BLaER1 treated with 17β-estradiol and CSF1 and Interleukin-3, amounts not matched to agents 10 nM and 100 nM (cell line): ENCODE measurements around the gene CHAC1.

Experiments
- H3K27ac ChIP-seq, 11 experiments: shearing (Covaris generic); formaldehyde crosslinking; 2 replicates each; pipeline ENCODE4 v1.8.1; 2022
- H3K27me3 ChIP-seq, 11 experiments: shearing (Covaris generic); formaldehyde crosslinking; 2 replicates each; pipeline ENCODE4 v1.8.1; 2022
- H3K36me3 ChIP-seq, 11 experiments: shearing (Covaris generic); formaldehyde crosslinking; 2 replicates each; pipeline ENCODE4 v1.8.1; 2022
- H3K4me1 ChIP-seq, 10 experiments: shearing (Covaris generic); formaldehyde crosslinking; 2 replicates each; pipeline ENCODE4 v1.8.1; 2022
- H3K4me2 ChIP-seq, 11 experiments: shearing (Covaris generic); formaldehyde crosslinking; 2 replicates each; pipeline ENCODE4 v1.8.1; 2022
- H3K4me3 ChIP-seq, 10 experiments: shearing (Covaris generic); formaldehyde crosslinking; 2 replicates each; pipeline ENCODE4 v1.8.1; 2022
- H3K9ac ChIP-seq, 11 experiments: shearing (Covaris generic); formaldehyde crosslinking; 2 replicates each; pipeline ENCODE4 v1.8.1; 2022
- H3K9me3 ChIP-seq, 11 experiments: shearing (Covaris generic); formaldehyde crosslinking; replicated peaks in 1 of 11; 2 replicates each; pipeline ENCODE4 v1.8.1; 2022
- H4K20me1 ChIP-seq, 11 experiments: shearing (Covaris generic); formaldehyde crosslinking; 2 replicates each; pipeline ENCODE4 v1.8.1; 2022
- Cebpa-rat ChIP-seq, 11 experiments: shearing (Covaris generic); IDR thresholded peaks; 2 replicates each; pipeline ENCODE4 v1.8.1; 2022

CHAC1 gene

GRCh38 chr15:40911141-40911540 lies 42.1 kb upstream of the CHAC1 start:
- no peaks in the 10 kb centered on the region for H3K9me3 ChIP-seq
- H3K4me1 ChIP-seq, result peaks cover 73 to 97% (median 93%) of the 10 kb centered on the region in 10 experiments
- no peaks in the 10 kb centered on the region; a peak in 1 of 22 replicates for H3K27me3 ChIP-seq
- peak overlapping the region; percentile 40 to 98 (median 95); a peak in 21 of 22 replicates for H3K27ac ChIP-seq
- peak overlapping the region; percentile 37 to 90 (median 76); a peak in 21 of 22 replicates for H3K9ac ChIP-seq
- peak overlapping the region; percentile 94 to 99 (median 98) for H3K4me2 ChIP-seq
- no peaks in the 10 kb centered on the region for H3K36me3 ChIP-seq
- H3K4me3 ChIP-seq, result peak overlapping the region in 4 of 10 experiments; percentile 6 to 26 (median 18); a peak in 4 of 20 replicates
- no peak for TF ChIP-seq Cebpa-rat (IDR thresholded peaks at IDR 0.05)
- H4K20me1 ChIP-seq, result peaks cover 0 to 5% (median 0%) of the 10 kb centered on the region in 11 experiments; a peak in 4 of 22 replicates

- Histone ChIP-seq H3K27me3 (peaks cover 0 to 5% (median 0%) of the 10 kb centered on the region in 11 experiments; a peak in 3 of 22 replicates), H4K20me1 (no peaks in the 10 kb centered on the region), H3K9me3 (no peaks in the 10 kb centered on the region), H3K9ac (peak overlapping the region in 9 of 11 experiments; percentile 55 to 90 (median 83); a peak in 15 of 22 replicates), H3K4me2 (peak overlapping the region; percentile 94 to 99 (median 98); a peak in 21 of 22 replicates), H3K4me1 (peaks cover 67 to 97% (median 92%) of the 10 kb centered on the region in 10 experiments), H3K27ac (peak overlapping the region in 9 of 11 experiments; percentile 86 to 98 (median 95); a peak in 19 of 22 replicates), H3K36me3 (no peaks in the 10 kb centered on the region), H3K4me3 (no peak overlapping the region)
- no peak for TF ChIP-seq Cebpa-rat (IDR thresholded peaks at IDR 0.05)
Measured at GRCh38 chr15:40911693-40912092, 41.6 kb upstream of the CHAC1 start.

GRCh38 chr15:40912478-40912877 lies 40.8 kb upstream of the CHAC1 start:
- no peaks in the 10 kb centered on the region for H3K9me3 ChIP-seq
- 0 out of 22 replicates have a peak overlapping the region, but pooled peaks of 1 of the 11 experiments have one; percentile 12 for H3K9ac ChIP-seq
- H3K4me1 ChIP-seq, result peaks cover 59 to 97% (median 91%) of the 10 kb centered on the region in 10 experiments
- H3K4me3 ChIP-seq, result no peak overlapping the region
- no peaks in the 10 kb centered on the region for H3K36me3 ChIP-seq
- no peaks in the 10 kb centered on the region for H4K20me1 ChIP-seq
- peaks cover 0 to 12% (median 1%) of the 10 kb centered on the region in 11 experiments; a peak in 5 of 22 replicates for H3K27me3 ChIP-seq
- H3K4me2 ChIP-seq, result peak overlapping the region; percentile 38 to 99 (median 98); a peak in 21 of 22 replicates
- no peak for TF ChIP-seq Cebpa-rat (IDR thresholded peaks at IDR 0.05)
- peak overlapping the region in 7 of 11 experiments; percentile 35 to 97 (median 95); a peak in 8 of 22 replicates for H3K27ac ChIP-seq

GRCh38 chr15:40914013-40914412 lies 39.3 kb upstream of the CHAC1 start:
- no peak for TF ChIP-seq Cebpa-rat (IDR thresholded peaks at IDR 0.05)
- H3K4me1 ChIP-seq, result peaks cover 51 to 95% (median 89%) of the 10 kb centered on the region in 10 experiments

GRCh38 chr15:40914486-40914885 lies 38.8 kb upstream of the CHAC1 start:
- Histone ChIP-seq H3K36me3 (no peaks in the 10 kb centered on the region), H3K4me2 (peak overlapping the region in 10 of 11 experiments; percentile 15 to 56 (median 38); a peak in 19 of 22 replicates), H3K9ac (peak overlapping the region in 2 of 11 experiments; percentile 3 to 33; a peak in 1 of 22 replicates), H3K27ac (peak overlapping the region in 3 of 11 experiments; percentile 10 to 36 (median 14); a peak in 4 of 22 replicates), H3K9me3 (no peaks in the 10 kb centered on the region), H3K27me3 (peaks cover 0 to 14% (median 3%) of the 10 kb centered on the region in 11 experiments; a peak in 5 of 22 replicates), H4K20me1 (no peaks in the 10 kb centered on the region), H3K4me1 (peaks cover 46 to 90% (median 84%) of the 10 kb centered on the region in 10 experiments), H3K4me3 (no peak overlapping the region)
- TF ChIP-seq Cebpa-rat (IDR thresholded peaks at IDR 0.05), result no peak

More at GRCh38 chr15:40914013-40914412, 39.3 kb upstream of the CHAC1 start:
- H3K9ac ChIP-seq, result no peak overlapping the region; a peak in 1 of 22 replicates
- H3K27me3 ChIP-seq, result peaks cover 0 to 14% (median 3%) of the 10 kb centered on the region in 11 experiments; a peak in 5 of 22 replicates
- H3K36me3 ChIP-seq, result no peaks in the 10 kb centered on the region
- H3K27ac ChIP-seq, result peak overlapping the region in 1 of 11 experiments; percentile 16; a peak in 1 of 22 replicates
- no peaks in the 10 kb centered on the region for H4K20me1 ChIP-seq
- peak overlapping the region in 5 of 11 experiments; percentile 26 to 56 (median 50); a peak in 6 of 22 replicates for H3K4me2 ChIP-seq
- no peaks in the 10 kb centered on the region for H3K9me3 ChIP-seq
- no peak overlapping the region for H3K4me3 ChIP-seq

GRCh38 chr15:40915116-40915661 lies 38.1 kb upstream of the CHAC1 start:
- Histone ChIP-seq H3K27ac (peak overlapping the region in 3 of 11 experiments; percentile 3 to 19 (median 10); a peak in 4 of 22 replicates), H3K4me2 (peak overlapping the region in 10 of 11 experiments; percentile 15 to 56 (median 38); a peak in 19 of 22 replicates), H3K9me3 (no peaks in the 10 kb centered on the region), H3K4me1 (peaks cover 39 to 83% (median 77%) of the 10 kb centered on the region in 10 experiments), H3K9ac (peak overlapping the region in 4 of 11 experiments; percentile 3 to 33 (median 16); a peak in 1 of 22 replicates), H4K20me1 (no peaks in the 10 kb centered on the region), H3K4me3 (no peak overlapping the region), H3K36me3 (no peaks in the 10 kb centered on the region), H3K27me3 (peaks cover 0 to 14% (median 3%) of the 10 kb centered on the region in 11 experiments; a peak in 5 of 22 replicates)
- no peak for TF ChIP-seq Cebpa-rat (IDR thresholded peaks at IDR 0.05)

- no peak overlapping the region for H3K4me3 ChIP-seq
- TF ChIP-seq Cebpa-rat (IDR thresholded peaks at IDR 0.05), result no peak
- H3K4me2 ChIP-seq, result peak overlapping the region in 10 of 11 experiments; percentile 15 to 56 (median 38); a peak in 17 of 22 replicates
- no peaks in the 10 kb centered on the region for H3K9me3 ChIP-seq
- peak overlapping the region in 1 of 11 experiments; percentile 15; a peak in 2 of 22 replicates for H3K9ac ChIP-seq
- peak overlapping the region in 3 of 11 experiments; percentile 3 to 19 (median 4); a peak in 3 of 22 replicates for H3K27ac ChIP-seq
- H3K36me3 ChIP-seq, result no peaks in the 10 kb centered on the region
- peaks cover 0 to 14% (median 3%) of the 10 kb centered on the region in 11 experiments; a peak in 5 of 22 replicates for H3K27me3 ChIP-seq
- no peaks in the 10 kb centered on the region for H4K20me1 ChIP-seq
- H3K4me1 ChIP-seq, result peaks cover 34 to 78% (median 73%) of the 10 kb centered on the region in 10 experiments
Measured at GRCh38 chr15:40915679-40916078, 37.6 kb upstream of the CHAC1 start.

GRCh38 chr15:40917585-40917984 lies 35.7 kb upstream of the CHAC1 start:
- peaks cover 23 to 67% (median 61%) of the 10 kb centered on the region in 10 experiments for H3K4me1 ChIP-seq
- peak overlapping the region in 8 of 11 experiments; percentile 3 to 52 (median 30); a peak in 9 of 22 replicates for H3K9ac ChIP-seq
- H3K27ac ChIP-seq, result peak overlapping the region in 6 of 11 experiments; percentile 7 to 51 (median 25); a peak in 4 of 22 replicates
- H3K9me3 ChIP-seq, result no peaks in the 10 kb centered on the region
- no peak for TF ChIP-seq Cebpa-rat (IDR thresholded peaks at IDR 0.05)
- no peak overlapping the region for H3K4me3 ChIP-seq
- H3K27me3 ChIP-seq, result peaks cover 0 to 16% (median 3%) of the 10 kb centered on the region in 11 experiments; a peak in 7 of 22 replicates
- no peaks in the 10 kb centered on the region for H4K20me1 ChIP-seq
- peak overlapping the region; percentile 57 to 92 (median 70); a peak in 21 of 22 replicates for H3K4me2 ChIP-seq
- no peaks in the 10 kb centered on the region for H3K36me3 ChIP-seq
